ENCODE data around the gene DNAJC17.

- TF ChIP-seq CTCF (conservative IDR thresholded peaks at IDR 0.05; ENCODE audit: low read length) (no peak), EZH2phosphoT487 (IDR thresholded peaks at IDR 0.05; ENCODE audit: borderline replicate concordance, low read depth, low read length) (no peak)
Observed at GRCh38 chr15:40756938-40757337, 50.3 kb downstream of the DNAJC17 start.

All from OCI-LY7 (cell line).